Smooth muscle cell (in vitro differentiated cells): ENCODE results near the gene TXNIP. TPM values are rescaled to one million over a fixed set of nuclear protein-coding genes. Genes with fewer than 3 reads are reported as not detected.

Experiments
- DNase-seq: peaks from one replicate; lab custom pipeline; 2025; ENCODE audit not compliant: unreplicated experiment; lab: John Stamatoyannopoulos, UW
- H2AFZ ChIP-seq: fragments of 200-600 bp; sonication (generic); 2 replicates; pipeline ENCODE4 v1.6.0; 2016; ENCODE audit warnings: antibody characterized with exemption, low read depth, mild to moderate bottlenecking
- H3F3A ChIP-seq: fragments of 200-600 bp; sonication (generic); 2 replicates; pipeline ENCODE4 v1.6.0; 2017; ENCODE audit warnings: antibody characterized with exemption, low read depth
- H3K27ac ChIP-seq: fragments of 200-600 bp; sonication (generic); 2 replicates; pipeline ENCODE4 v1.5.1; 2016; ENCODE audit warnings: low read depth, mild to moderate bottlenecking
- H3K27me3 ChIP-seq: fragments of 200-600 bp; sonication (generic); 2 replicates; pipeline ENCODE4 v1.6.1; 2016; ENCODE audit warnings: low read depth, mild to moderate bottlenecking
- H3K36me3 ChIP-seq: fragments of 200-600 bp; sonication (generic); 2 replicates; pipeline ENCODE4 v1.5.1; 2016; ENCODE audit warnings: low read depth
- H3K4me1 ChIP-seq: fragments of 200-600 bp; sonication (generic); 2 replicates; pipeline ENCODE4 v1.5.1; 2016; ENCODE audit warnings: low read depth
- H3K4me2 ChIP-seq: fragments of 200-600 bp; sonication (generic); 2 replicates; pipeline ENCODE4 v1.6.0; 2016; ENCODE audit warnings: mild to moderate bottlenecking
- H3K4me3 ChIP-seq: fragments of 200-600 bp; sonication (generic); 2 replicates; pipeline ENCODE4 v1.5.1; 2016; ENCODE audit warnings: mild to moderate bottlenecking
- H3K79me2 ChIP-seq: fragments of 200-600 bp; sonication (generic); 2 replicates; pipeline ENCODE4 v1.6.0; 2016; ENCODE audit warnings: low read depth, mild to moderate bottlenecking
- H3K9ac ChIP-seq: fragments of 200-600 bp; sonication (generic); 2 replicates; pipeline ENCODE4 v1.6.0; 2016; ENCODE audit warnings: low read depth
- H3K9me3 ChIP-seq: fragments of 200-600 bp; sonication (generic); replicated peaks from 2 replicates; pipeline ENCODE4 v1.5.1; 2016; ENCODE audit warnings: low read depth
- H4K20me1 ChIP-seq: fragments of 200-600 bp; sonication (generic); 2 replicates; pipeline ENCODE4 v1.6.0; 2016; ENCODE audit warnings: low read depth
- WGBS: methylation state at CpG from one replicate; pipeline ENCODE4 v1.1.7; 2016; ENCODE audit warnings: low lambda C conversion rate; 5-methylcytosine and 5-hydroxymethylcytosine counted together
- polyA plus RNA-seq: library from polyadenylated mRNA; unstranded; fragments of >200 nt; fragmentation: Nextera tagmentation; extraction: Ambion mirVana; gene quantifications from 2 replicates; pipeline ENCODE4 v1.2.1, GENCODE V29; 2016
- total RNA-seq: library from RNA; depleted of rRNA; stranded (reverse); fragments of >200 nt; gene quantifications from 2 replicates; pipeline ENCODE4 v1.2.3, GENCODE V29; 2014
- TF ChIP-seq, protein P1 (sequence below): fragments of 200-600 bp; sonication (generic); IDR thresholded peaks from 2 replicates; pipeline ENCODE4 v1.5.1; 2017; ENCODE audit warnings: borderline replicate concordance, mild to moderate bottlenecking, antibody characterized with exemption; ENCODE audit not compliant: insufficient read depth, poor library complexity, severe bottlenecking

Gene TXNIP
- total and polyA plus RNA-seq, 2 experiments from 2014 or later = 206 to 384 TPM

DNA sequence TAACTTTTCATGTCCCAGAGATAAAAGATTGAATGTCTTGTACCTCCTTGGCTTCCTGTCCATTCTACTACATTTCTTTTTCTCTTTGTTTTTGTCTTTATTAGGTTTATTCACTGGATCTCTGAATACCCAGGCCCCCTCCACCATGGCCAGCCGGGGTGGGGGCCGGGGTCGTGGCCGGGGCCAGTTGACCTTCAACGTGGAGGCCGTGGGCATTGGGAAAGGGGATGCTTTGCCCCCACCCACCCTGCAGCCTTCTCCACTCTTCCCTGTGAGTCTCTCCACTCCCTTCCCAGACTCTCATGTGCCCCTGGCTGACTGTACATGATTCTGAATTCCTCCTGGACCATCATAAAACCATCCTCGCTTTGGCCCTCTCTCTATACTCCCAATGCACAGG lies 21.7 kb downstream of the TXNIP start:
- Histone ChIP-seq H3K27me3 (no peaks in the 10 kb centered on the region), H2AFZ (no peak overlapping the region), H3K9me3 (no peaks in the 10 kb centered on the region), H3K4me3 (no peak overlapping the region), H3K9ac (no peak overlapping the region), H3K36me3 (no peaks in the 10 kb centered on the region), H3K4me2 (no peak overlapping the region), H3F3A (peaks cover 7% of the 10 kb centered on the region), H3K79me2 (no peaks in the 10 kb centered on the region), H3K27ac (no peak overlapping the region), H4K20me1 (no peaks in the 10 kb centered on the region), H3K4me1 (peaks cover 18% of the 10 kb centered on the region)
- TF ChIP-seq, protein P1, sequence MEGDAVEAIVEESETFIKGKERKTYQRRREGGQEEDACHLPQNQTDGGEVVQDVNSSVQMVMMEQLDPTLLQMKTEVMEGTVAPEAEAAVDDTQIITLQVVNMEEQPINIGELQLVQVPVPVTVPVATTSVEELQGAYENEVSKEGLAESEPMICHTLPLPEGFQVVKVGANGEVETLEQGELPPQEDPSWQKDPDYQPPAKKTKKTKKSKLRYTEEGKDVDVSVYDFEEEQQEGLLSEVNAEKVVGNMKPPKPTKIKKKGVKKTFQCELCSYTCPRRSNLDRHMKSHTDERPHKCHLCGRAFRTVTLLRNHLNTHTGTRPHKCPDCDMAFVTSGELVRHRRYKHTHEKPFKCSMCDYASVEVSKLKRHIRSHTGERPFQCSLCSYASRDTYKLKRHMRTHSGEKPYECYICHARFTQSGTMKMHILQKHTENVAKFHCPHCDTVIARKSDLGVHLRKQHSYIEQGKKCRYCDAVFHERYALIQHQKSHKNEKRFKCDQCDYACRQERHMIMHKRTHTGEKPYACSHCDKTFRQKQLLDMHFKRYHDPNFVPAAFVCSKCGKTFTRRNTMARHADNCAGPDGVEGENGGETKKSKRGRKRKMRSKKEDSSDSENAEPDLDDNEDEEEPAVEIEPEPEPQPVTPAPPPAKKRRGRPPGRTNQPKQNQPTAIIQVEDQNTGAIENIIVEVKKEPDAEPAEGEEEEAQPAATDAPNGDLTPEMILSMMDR = no peak
- DNase-seq = no peak
- 93% methylated on average over 7 of the region's 7 CpGs for WGBS

DNA sequence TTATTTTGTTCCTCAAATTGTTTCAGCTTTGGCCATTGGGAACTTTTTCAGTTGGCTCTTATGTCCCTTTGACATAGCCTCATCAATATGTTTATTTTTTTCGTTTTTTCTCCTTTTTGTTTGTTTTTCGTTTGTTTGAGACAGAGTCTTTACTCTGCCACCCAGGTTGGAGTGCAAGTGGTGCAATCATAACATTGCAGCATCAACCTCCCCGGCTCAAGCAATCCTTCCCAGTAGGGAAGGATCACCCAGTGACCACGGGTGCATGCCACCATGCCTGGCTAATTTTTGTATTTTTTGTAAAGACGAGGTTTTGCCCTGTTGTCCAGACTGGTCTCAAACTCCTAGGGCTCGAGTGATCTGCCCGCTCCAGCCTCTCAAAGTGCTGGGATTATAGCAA lies 23.8 kb downstream of the TXNIP start:
- no peaks in the 10 kb centered on the region for H3K79me2 ChIP-seq
- no peak overlapping the region for H3K4me2 ChIP-seq
- no peak overlapping the region for H3K27ac ChIP-seq
- no peaks in the 10 kb centered on the region for H3F3A ChIP-seq
- H3K9ac ChIP-seq = no peak overlapping the region
- no peak overlapping the region for H2AFZ ChIP-seq
- no peak for DNase-seq
- H3K36me3 ChIP-seq = no peaks in the 10 kb centered on the region
- no peaks in the 10 kb centered on the region for H4K20me1 ChIP-seq
- no peaks in the 10 kb centered on the region for H3K27me3 ChIP-seq
- peaks cover under 1% of the 10 kb centered on the region for H3K4me1 ChIP-seq
- TF ChIP-seq, protein P1 = no peak
- H3K9me3 ChIP-seq = no peaks in the 10 kb centered on the region
- H3K4me3 ChIP-seq = no peak overlapping the region
- 85% methylated on average over 7 of the region's 7 CpGs for WGBS

DNA sequence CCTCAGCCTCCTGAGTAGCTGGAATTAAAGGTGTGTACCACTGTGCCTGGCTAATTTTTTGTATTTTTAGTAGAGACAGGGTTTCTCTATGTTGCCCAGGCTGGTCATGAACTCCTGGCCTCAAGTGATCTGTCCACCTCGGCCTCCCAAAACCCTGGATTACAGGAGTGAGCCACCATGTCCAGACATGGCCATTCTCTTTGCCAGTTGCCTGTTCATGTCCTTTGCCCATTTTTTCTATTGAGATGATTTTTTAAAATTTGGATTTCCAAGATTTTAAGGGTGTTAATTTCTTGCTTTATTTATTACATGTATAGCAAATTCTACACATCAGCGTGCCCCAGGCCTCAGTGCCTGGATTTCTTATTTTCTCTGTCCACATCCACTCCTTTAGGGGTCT lies 29.1 kb downstream of the TXNIP start:
- H3F3A ChIP-seq = peaks cover 7% of the 10 kb centered on the region
- no peak overlapping the region for H3K27ac ChIP-seq
- no peak overlapping the region for H2AFZ ChIP-seq
- no peak overlapping the region for H3K4me3 ChIP-seq
- no peak for DNase-seq
- no peaks in the 10 kb centered on the region for H3K27me3 ChIP-seq
- TF ChIP-seq, protein P1 = no peak
- no peaks in the 10 kb centered on the region for H3K36me3 ChIP-seq
- H3K9me3 ChIP-seq = no peaks in the 10 kb centered on the region
- peaks cover 16% of the 10 kb centered on the region for H3K4me1 ChIP-seq
- H3K79me2 ChIP-seq = no peaks in the 10 kb centered on the region
- no peak overlapping the region for H3K4me2 ChIP-seq
- no peaks in the 10 kb centered on the region for H4K20me1 ChIP-seq
- no peak overlapping the region for H3K9ac ChIP-seq
- WGBS = 92% methylated on average over 2 of the region's 2 CpGs

DNA sequence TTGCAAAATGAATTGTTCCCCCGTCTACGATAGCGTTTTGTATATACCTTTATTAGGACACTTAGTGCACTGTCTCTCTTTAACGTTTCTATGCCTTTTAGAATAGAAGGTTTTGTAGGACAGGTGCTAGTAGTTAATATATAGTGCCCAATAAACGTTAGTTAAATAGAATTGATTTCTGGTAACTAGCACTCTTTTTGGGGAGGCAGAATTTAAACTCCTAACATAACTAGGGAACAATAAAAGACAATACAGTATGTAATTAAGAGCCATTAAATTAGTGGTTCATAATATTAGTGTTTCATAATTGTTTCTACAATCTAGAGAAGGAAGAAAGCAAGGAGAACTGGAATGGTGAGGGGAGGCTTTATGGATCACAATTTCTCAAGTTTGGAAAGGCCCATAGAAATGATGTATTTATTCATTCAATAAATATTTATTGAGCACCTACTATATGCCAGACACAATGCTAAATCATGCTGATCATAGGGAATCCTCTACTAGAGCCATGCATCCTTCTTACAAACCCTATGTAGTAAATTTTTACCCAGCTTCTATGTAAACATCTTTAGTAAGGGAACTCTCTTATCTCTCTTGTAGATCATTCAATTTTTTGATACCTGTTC lies 31.1 kb downstream of the TXNIP start:
- peaks cover 7% of the 10 kb centered on the region for H3F3A ChIP-seq
- no peak for DNase-seq
- no peaks in the 10 kb centered on the region for H3K9me3 ChIP-seq
- TF ChIP-seq, protein P1 = no peak
- no peaks in the 10 kb centered on the region for H3K36me3 ChIP-seq
- H3K9ac ChIP-seq = peak overlapping the region; percentile 47
- 29% methylated on average over 5 of the region's 5 CpGs for WGBS
- H4K20me1 ChIP-seq = no peaks in the 10 kb centered on the region
- peak overlapping the region; percentile 91 for H3K4me2 ChIP-seq
- peaks cover 26% of the 10 kb centered on the region for H3K4me1 ChIP-seq
- peak overlapping the region; percentile 74 for H3K4me3 ChIP-seq
- H3K27ac ChIP-seq = no peak overlapping the region
- no peaks in the 10 kb centered on the region for H3K79me2 ChIP-seq
- H2AFZ ChIP-seq = peak overlapping the region; percentile 84
- no peaks in the 10 kb centered on the region for H3K27me3 ChIP-seq
